NCI-H1105 treated with DMSO at 0.1 percent for 48 hours (cell line): ENCODE data around the gene RFX5.
"Not testable (repeated sequence)": the region's sequence is repeated elsewhere in the genome, so short reads cannot be mapped to it uniquely, and the experiment has no call there.

Experiments
- DNase-seq: peaks from one replicate; lab custom pipeline; 2025; lab: John Stamatoyannopoulos, UW

Gene RFX5

DNA sequence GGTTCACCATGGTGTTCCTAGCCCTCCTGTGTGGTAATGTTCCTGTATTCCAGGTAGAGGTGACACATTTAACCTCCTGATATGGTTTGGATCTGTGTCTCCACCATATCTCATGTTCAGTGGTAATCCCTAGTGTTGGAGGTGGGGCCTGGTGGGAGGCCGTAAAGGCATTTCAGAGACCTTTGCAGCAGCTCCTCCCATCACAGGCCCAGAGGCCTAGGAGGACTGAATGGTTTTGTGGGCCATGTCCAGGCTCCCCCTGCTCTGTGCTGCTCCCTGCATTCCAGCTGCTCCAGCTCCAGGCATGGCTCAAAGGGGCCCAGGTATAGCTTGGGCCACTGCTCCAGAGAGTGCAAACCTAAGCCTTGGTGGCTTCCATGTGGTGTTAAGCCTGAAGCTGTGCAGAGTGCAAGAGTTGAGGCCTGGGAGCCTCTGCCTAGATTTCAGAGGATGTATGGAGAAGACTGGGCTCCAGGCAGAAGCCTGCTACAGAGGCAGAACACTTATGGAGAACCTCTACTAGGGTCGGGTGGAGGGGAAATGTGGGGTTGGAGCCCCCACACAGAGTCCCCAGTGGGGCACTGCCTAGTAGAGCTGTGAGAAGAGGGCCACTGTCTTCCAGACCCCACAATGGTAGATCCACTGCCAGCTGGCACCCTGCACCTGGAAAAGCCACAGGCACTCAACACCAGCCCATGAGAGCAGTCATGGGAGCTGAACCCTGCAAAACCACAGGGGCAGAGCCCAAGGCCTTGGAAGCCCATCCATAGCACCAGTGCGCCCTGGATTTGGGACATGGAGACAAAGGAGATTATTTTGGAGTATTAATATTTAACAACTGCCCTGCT is 15.5 kb upstream of the RFX5 start:
- no peak for DNase-seq

DNA sequence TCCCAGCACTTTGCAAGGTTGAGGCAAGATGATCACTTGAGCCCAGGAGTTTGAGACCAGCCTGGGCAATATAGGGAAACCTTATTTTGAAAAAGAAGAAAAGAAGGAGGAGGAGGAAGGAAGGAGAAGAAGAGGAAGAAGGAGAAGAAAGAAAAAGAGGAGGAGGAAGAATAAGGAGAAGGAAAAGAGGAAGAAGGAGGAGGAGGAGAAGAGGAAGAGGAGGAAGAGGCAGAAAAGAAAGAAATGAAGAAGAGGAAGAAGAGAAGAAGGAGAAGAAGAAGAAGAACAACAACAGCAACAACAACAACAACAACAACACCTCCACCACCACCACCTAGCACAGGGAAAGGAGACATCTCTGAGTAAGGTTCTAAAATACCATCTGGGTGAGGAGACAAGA is 14.8 kb upstream of the RFX5 start:
- DNase-seq, result no peak

DNA sequence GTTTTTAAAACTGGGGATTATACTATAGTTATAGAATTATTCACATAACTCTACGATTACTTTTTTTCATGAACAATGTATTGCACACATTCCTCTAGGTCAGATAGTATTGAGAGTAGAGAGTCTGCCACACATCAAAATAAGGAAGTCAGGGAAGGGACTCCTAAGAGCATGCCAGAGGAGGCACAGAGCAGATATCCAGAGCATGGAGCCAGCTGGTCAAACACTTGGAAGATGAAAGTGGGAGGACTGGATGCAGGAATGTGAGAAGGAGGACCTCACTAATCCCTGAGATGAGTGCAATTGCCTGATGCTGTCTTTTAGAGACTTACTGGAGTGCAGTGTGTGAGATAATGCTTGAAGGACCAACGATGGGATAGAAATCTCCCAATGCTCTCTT is 9.6 kb upstream of the RFX5 start:
- no peak for DNase-seq

DNA sequence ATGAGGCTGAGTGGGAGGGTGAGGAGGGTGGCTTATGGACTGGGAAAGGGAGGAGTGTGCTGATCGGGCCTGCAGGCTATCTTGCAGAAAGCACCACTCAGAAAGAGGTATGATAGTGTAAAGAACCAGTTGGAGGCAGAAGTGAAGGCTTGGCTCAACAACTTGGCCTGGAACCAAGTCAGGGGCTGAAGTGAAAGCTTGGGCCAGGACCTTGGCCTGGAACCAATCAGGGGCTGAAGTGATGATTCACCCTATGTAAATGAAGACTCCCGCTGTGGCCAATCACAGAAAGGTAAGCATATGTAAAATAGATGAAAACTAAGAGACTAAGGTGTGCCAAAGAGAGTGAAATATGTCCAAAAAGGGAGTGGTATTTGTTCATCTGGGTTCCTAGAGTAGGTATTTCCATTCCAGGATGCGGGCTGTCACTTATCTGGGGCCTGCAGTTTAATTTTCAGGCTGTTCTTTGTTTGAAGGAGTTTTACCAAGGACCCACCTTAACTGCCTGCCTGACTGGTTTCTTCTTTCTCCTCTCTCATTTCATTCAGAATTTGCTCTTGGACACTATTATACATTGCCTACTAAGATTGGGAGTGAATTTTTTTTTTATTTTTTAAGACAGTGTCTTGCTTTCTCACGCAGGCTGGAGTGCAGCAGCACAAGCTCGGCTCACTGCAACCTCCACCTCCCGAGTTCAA is 5.1 kb upstream of the RFX5 start:
- no peak for DNase-seq

DNA sequence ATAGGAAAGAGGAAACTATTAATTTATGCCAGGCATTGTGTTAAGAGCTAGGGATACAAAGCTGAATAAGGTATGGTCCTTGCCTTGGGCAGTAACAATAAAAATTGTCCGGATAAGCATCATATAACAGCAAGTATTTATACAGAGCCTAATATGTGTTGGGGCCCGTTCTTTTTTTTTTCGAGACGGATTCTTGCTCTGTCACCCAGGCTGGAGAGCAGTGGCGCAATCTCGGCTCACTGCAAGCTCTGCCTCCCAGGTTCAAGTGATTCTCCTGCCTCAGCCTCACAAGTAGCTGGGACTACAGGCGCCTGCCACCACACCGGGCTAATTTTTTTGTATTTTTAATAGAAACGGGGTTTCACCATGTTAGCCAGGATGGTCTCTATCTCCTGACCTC is 3.3 kb upstream of the RFX5 start:
- not testable (repeated sequence) for DNase-seq

DNA sequence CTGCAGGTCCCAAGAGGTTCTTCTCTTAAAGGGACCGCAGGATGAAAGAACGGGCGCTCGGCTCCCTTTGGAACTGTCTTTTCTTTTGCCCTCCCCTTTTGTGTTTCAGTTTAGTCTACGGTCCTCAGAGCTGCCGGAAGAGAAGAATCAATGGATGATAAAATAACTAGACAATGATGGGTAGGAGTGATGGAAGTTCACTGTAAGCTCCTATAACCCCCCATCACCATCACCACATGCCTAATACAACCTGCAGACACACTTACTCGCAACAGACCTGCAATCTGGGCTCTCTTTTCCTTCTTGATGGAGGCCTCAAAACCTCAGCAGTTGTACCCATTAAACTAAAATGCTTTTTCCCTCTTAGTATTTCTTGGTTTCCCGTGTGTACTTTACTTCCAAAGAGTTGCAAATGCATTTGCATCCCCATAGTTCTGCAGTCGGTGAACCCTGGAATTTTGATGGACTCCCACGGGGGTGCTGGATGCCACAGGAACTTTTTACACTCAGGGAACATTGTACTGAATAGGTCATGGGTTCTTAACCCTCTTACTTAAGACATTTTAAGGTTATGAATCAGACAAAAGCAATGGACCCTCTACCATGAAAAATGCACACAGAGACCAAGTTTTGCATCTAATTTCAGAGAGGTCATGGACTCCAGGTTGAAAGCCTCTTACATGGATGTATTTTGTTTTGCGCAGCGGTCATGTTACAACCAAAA is 633 bp upstream of the RFX5 start:
- no peak for DNase-seq

DNA sequence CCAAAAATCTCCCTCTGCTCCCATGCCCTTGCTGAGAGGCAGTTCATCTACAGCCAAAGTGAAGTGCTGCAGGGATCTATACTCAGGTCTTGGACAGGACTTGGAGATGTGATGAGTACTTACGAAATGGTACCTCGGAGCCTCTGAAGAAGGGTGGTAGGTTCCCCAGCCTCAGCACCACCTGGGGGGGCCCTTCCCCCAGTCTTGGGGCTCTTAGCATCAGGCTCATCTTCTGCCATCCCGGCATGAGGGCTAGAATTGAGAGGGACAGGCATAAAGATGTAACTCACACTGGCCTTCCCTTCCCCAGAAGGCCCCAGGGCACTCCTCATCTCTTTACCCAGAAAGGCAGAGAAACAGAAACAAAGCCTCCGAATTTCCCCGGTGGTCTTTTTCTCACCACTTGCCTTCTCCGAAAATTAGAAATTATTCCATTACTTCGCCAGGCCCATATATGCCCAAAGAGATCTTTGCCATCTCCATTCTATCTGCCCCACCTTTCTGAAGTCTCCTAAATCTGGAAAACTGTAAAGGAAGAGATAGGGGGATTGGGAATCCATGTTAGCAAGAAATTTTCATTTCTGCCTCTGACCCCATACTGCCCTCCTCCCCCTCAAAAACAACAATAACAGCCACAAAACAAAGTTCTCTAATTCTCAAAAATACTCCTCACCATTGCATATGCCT is 827 bp downstream of the RFX5 start:
- no peak for DNase-seq

DNA sequence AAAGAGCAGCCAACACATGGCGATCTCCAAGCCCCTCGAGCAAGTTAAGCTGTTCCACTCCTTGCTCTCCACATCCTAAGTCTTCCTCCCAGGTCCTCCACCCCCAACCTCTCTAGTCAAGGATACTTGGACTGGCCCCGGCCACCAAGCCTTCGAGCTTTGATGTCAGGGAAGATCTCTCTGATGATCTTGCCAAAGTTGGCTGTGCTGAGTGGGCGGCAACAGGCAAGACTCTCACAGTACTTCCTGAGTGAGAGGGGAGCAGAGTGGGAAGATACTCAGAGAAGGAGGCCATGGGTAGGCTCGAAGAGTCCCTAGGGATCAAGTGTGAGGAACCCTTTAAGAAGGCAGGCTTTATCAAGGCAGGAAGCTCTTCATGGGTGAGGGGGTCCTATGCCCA is 2.8 kb downstream of the RFX5 start:
- no peak for DNase-seq

DNA sequence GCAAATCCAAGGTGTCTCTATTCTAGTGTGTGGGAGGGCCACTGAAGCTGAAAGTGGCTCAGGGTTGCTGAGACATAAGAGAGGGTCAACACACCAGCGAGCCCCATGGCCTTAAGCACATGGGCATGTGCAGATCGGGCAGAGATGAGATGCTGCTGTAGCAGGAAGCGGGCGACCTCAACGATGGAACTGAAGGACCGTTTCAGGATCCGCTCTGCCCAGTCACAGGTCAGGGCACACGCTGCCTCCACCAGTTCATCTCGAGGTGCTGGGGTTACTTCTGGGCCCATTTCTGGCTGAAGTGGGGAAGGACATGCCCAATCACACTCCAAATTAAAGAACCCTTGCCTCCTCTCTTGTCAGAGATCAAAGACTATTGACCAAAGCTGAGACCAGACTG is 3.5 kb downstream of the RFX5 start:
- no peak for DNase-seq

DNA sequence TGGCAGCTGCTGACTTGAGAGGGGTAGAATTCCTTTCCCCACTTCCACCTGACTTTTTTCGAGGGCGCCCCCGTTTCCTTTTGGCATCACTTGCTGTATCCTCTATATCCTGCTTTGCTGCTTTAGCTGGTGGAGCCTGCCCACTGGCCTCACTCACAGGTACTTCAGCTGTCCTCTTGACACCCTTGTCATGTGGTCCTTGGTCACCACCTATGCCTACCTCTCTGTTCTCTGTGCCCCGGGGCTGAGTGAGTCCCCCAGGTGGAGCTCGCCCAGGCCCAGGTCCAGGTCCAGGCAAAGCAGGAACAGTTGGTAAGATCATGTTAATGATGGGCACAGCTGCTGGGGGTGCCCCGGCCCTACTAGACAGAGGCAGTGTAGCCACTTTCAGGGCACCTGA is 4.5 kb downstream of the RFX5 start:
- no peak for DNase-seq

DNA sequence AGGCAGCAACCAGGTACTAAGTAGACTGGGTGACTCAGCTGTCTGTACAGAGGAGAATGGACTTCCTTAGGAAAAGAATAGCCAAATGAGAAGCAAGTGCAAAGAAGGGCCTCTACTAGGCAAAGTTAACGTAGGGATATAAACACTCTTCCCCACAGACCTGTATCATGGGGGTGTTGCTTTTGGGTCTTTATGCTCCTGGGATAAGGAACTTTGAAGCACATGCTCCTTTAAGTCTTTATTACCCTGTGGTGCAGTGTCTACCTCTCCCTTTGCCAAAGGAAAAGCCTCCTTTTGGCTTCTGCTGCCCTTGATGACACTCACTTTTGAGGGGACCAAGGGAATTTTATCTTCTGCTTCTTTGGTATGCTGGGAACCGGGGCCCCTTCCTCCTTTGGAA is 5.0 kb downstream of the RFX5 start:
- DNase-seq, result no peak

DNA sequence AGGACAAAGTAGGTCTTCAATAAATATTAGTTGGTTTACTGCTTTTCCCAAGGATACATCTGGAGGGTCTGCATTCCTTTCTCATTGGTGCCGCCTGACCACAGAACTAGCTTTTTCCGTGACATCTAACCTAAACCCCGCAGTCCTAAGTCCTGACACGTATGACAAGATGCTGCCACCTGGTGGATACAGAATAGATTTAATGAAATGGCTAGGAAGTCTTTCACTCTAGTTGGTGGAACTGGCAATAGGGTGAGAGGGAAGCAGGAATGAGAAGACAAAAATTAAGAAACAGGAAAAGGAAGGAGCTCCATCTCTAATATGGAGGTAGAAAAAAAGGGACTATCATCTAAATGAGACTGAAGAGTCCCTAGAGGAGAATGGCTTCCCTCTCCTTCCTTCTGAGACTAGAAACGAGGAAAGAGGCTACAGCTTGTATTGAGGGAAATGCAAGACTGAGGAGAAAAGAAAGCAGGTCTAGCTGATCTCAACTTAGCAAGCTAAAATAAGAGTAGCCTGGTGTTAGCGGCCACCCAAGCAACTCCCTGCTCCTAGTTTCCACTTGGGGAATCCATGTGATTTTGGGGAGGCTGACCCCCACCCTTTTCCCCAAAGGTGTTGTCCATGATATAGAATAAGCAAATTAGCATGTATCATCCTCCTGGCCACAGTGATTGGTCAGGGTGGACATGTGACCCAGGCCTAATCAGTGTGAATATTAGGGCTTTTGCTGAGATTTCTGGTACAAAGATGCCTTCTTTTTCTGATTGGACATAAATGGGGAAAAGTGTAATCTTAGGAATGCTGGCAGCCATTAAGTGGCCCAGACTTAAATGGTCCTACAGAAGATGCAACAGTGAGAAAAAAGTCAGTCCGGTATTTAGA is 5.9 kb downstream of the RFX5 start:
- DNase-seq, result peak; percentile 84

DNA sequence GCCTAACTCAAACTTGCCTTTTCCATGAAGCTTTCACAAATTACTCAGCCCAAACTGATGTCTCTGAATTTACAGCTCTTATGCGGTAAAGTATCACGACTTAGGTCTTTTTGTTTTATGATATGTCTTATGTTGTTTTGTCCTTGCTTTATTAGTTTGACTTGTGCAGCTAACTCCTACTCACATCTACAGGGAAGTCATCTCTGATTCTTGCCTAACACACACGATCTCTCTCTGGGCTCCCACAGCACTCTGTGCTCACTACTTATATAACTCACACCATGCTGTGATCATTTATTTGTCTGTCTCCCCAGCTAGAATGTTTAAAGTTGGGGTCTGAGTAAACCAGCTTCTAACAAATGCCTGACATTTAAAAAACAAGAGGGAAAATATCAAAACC is 10.5 kb downstream of the RFX5 start:
- no peak for DNase-seq

DNA sequence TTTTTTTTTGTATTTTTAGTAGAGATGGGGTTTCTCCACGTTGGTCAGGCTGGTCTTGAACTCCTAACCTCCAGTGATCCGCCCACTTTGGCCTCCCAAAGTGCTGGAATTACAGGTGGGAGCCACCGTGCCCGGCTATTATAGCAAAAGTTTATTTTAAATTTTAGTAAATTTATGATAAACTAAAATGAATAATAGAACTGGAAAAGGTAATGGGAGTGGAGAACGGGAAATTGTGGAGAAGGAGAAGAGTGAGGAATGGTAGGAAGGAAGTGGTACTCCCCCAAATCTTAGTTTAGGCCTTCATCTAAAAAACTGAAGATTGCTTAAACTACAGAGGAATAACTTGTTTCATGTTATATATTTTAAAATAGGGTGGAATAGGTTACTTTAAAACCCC is 12.2 kb downstream of the RFX5 start:
- DNase-seq, result no peak

DNA sequence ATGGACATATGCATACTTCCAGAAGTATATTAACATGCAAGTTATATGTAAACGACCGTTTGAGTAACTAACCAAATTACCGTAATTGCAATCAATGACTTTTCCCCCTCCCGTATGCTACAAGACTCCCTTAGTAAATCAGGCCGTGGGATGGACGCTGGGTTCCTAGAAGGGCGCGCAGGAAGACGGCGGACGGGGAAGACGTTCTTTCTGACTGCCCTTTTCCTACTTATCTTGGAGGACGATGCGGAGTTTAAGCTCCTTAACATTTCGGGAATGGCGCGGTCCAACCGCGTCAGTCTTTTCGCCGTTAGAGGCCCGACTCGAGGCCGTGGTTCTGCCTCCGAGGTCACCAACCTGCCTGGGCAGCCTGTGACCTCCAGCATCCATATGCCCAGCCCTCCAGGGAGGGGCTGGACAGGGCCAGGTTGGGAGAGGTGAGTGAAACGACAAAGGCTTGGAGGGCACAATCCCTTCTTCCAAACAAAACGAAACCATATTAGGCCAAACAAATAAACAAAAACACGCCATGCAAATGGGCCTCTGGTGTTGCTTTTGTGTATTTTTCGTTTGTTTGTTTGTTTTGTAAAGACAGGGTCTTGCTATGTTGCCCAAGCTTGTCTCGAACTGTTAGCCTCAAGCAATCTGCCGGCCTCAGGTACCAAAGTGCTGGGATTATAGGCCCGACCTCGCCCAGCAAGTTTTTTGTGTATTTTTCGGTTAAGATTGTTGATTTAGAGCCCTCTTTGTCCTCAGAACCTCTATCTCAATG is 19.0 kb downstream of the RFX5 start:
- DNase-seq, result no peak

DNA sequence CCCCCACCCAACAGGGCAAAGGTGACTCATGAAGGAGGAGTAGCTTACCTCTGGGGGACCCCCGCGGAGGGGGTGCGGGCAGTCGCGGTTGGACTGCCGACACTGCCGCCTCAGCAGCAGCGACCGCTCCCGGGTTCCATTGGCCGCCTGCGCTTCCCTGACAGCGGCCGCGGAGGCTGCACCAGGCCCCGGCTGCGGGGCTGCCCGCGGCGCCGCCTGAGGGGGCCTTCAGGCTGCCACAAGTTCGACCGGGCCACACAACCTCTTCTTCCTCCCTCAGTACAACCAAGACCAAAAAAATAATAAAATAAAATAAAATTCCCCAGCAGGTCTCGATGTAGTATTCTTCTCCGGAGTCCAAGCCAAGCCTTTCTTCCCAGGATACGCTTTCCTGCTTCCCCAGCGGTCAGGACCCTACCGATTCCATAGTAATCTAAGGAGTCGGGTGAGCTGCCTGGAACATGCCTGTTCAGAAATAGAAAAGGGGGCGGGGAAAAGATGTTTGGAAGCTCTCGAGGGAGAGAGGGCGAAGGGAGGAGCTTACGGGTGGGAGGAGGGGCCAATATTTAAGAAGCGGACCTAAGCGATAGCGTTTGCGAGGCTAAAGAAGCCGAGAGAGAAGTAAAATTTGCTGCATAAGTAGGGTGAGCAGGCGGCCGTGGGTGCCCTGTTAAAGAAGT is 19.7 kb downstream of the RFX5 start, which contains the start of gene PI4KB:
PI4KB (minus strand) TSS at position 194 of the 680 bp plus-strand sequence. CDS start 10,935 bp downstream, outside the sequence.
- peak; percentile 99 for DNase-seq

DNA sequence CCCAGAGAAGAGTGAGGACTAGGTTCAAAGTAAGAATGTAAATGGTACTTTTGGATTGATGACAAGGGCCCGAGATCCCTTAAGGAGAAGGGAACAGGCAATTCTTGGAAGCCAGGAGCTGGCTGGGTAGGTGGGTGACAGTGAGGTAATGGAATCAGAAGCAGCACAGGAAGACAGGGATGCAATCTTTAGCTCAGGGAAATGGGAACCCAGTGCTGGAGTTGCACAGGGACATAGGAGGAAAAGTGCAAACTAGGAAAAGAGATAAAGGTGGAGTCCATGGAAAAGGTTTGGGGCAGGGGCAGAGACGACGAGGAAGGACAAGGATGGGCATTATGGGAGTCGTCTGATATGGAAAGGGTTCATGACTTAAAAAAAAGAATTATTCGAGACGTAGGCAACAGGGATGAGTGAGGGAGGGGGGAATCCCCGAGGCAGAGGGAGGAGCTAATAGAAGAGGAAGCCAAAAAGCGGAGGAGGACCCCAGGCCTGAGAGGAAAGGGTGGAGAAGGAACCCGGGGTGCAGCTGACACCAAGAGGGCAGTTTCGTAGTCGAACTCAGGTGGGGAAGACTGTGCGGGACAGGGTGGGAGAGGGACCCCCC is 20.3 kb downstream of the RFX5 start:
- DNase-seq, result peak; percentile 28

DNA sequence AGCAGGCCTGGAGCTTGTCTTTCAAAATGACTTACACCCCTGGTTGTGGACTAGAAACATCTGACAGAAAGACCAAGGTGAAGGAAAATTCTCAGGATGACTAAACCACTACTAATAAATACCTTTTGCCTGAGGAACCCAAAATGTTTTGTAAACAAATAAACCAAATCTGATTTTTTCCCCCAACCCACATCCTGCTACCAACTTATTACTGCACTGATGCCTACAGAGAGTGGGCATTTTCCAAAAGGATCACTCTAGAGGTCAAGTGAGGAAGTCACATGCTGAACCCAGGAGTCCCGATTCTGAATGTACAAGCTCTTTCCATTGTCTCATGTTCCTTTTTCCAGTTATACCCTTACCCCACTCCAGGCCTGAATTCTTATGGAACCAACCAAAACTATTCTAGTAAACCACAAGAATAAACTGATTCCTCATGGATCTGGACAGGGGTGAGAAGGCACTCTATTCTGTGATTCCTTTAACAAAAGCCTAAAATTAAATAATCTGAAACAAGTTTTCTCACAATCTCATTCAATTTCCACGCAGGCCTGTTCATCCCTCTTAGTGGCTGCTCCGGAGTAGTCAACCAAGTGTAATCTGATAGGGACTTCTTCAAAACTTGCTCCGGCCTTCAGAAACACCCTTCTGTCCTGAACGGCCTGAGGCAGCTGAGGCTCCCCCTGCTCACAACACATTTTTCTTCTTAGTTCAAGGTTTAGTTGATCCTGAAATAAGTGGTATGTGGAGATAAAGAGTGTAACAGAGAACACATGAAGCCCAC is 21.2 kb downstream of the RFX5 start:
- no peak for DNase-seq

DNA sequence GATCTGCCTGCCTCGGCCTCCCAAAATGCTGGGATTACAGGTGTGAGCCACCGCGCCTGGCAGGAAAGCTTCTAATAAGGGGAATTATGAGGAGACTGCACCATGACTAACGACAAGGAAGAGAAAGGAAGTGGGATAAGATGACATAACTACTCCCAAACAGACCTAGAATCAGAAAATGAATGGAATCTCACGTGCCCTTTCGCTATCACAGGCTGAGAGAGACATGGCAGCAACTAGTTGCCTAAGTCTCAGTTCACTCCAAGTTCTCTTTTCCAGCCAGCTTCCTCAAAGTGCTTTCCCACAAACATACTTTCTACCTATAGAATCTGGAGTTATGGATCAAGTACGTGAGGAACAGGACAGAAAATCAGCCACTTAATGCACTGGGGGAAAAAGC is 21.8 kb downstream of the RFX5 start:
- no peak for DNase-seq
